HFFc6 (cell line): ENCODE results near the gene SPNS2. TPM values are rescaled to one million over a fixed set of nuclear protein-coding genes. Genes with fewer than 3 reads are reported as not detected.

Source experiments
- DNase-seq: peaks from one replicate; pipeline ENCODE4 v3.0.0-alpha.2; 2018
- H3K27ac Mint-ChIP-seq: 2 replicates; pipeline ENCODE4 v1.8.0; 2020; ENCODE audit warnings: mild to moderate bottlenecking, mixed read lengths
- H3K27me3 Mint-ChIP-seq: 2 replicates; pipeline ENCODE4 v1.8.0; 2021; ENCODE audit warnings: mild to moderate bottlenecking, moderate library complexity, mixed read lengths; ENCODE audit not compliant: insufficient read depth
- H3K36me3 Mint-ChIP-seq: 2 replicates; pipeline ENCODE4 v1.8.0; 2021; ENCODE audit warnings: low read depth, mixed read lengths
- H3K4me1 Mint-ChIP-seq: 2 replicates; pipeline ENCODE4 v1.8.0; 2020; ENCODE audit warnings: low read depth, mixed read lengths
- H3K4me3 Mint-ChIP-seq: 2 replicates; pipeline ENCODE4 v1.8.0; 2020; ENCODE audit warnings: mild to moderate bottlenecking, moderate library complexity, mixed read lengths
- H3K9me3 Mint-ChIP-seq: 2 replicates; pipeline ENCODE4 v1.8.0; 2020; ENCODE audit warnings: mild to moderate bottlenecking, mixed read lengths
- total RNA-seq, 6 experiments: library from RNA; stranded (reverse); fragmentation: NEBNext Ultra II Directional; extraction: Animal tissue kit (Norgen Biotek cat#: 25700); gene quantifications; 2 replicates in 1 of 6; 3 replicates in 5 of 6; pipeline ENCODE4 v1.2.3, GENCODE V29; 2021
- TF ChIP-seq, protein P1 (sequence below): fragments of 200-600 bp; sonication (generic); IDR thresholded peaks from 2 replicates; pipeline ENCODE4 v1.5.0; 2021; ENCODE audit warnings: antibody characterized with exemption, mild to moderate bottlenecking

Gene SPNS2
- total RNA-seq, 6 experiments from 2014 or later, result not detected

DNA sequence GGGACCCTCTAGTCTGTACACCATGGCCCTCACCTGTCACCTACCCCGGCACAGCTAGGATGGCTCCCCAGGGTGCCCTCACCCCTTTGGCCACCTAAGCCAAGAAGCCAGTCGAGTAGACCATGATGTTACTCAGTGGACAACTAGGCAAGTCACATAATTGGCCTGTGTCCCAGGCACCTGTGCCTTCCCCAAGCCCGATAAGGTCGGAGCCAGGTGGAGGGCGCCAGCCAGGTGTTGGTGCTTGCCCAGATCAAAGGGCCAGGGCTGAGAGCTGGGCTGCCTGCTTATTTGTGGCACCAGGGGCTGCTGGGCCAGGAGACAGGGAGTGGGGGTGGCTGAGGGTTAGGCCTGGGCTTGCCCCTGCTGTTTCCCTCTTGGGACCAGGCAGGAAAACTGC lies 16.8 kb downstream of the SPNS2 start:
- Mint-ChIP-seq H3K27me3 (peaks cover 38% of the 10 kb centered on the region), H3K4me1 (no peaks in the 10 kb centered on the region), H3K9me3 (peaks cover 4% of the 10 kb centered on the region; the same call in 1 of the 2 replicates), H3K36me3 (no peaks in the 10 kb centered on the region), H3K27ac (no peak overlapping the region), H3K4me3 (no peak overlapping the region)
- no peak for DNase-seq
- TF ChIP-seq, protein P1, sequence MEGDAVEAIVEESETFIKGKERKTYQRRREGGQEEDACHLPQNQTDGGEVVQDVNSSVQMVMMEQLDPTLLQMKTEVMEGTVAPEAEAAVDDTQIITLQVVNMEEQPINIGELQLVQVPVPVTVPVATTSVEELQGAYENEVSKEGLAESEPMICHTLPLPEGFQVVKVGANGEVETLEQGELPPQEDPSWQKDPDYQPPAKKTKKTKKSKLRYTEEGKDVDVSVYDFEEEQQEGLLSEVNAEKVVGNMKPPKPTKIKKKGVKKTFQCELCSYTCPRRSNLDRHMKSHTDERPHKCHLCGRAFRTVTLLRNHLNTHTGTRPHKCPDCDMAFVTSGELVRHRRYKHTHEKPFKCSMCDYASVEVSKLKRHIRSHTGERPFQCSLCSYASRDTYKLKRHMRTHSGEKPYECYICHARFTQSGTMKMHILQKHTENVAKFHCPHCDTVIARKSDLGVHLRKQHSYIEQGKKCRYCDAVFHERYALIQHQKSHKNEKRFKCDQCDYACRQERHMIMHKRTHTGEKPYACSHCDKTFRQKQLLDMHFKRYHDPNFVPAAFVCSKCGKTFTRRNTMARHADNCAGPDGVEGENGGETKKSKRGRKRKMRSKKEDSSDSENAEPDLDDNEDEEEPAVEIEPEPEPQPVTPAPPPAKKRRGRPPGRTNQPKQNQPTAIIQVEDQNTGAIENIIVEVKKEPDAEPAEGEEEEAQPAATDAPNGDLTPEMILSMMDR, result no peak

DNA sequence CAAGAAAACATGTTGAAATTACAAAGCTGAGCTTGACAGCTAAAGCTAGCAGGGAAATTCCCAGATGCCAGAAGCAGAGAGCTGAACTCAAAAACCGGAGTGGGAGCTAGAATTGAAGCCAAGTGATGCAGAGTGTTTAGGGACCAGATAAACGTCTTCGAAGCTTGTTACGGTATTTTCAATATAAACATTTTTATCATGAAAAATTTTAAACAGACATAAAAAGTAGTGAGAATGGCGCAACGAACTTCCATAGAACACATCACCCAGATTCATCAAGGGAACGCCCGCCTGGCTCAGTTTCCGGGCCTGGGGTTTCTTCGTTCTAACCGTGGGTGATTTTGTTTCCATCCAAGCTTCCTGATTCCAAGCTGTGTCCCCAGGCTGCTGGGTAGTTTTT lies 18.1 kb downstream of the SPNS2 start:
- peaks cover 36% of the 10 kb centered on the region for H3K27me3 Mint-ChIP-seq
- peaks cover 7% of the 10 kb centered on the region; the same call in 1 of the 2 replicates for H3K4me1 Mint-ChIP-seq
- no peaks in the 10 kb centered on the region for H3K36me3 Mint-ChIP-seq
- TF ChIP-seq, protein P1, result no peak
- no peak for DNase-seq
- no peak overlapping the region for H3K27ac Mint-ChIP-seq
- no peak overlapping the region for H3K4me3 Mint-ChIP-seq
- peaks cover 4% of the 10 kb centered on the region; the same call in 1 of the 2 replicates for H3K9me3 Mint-ChIP-seq

DNA sequence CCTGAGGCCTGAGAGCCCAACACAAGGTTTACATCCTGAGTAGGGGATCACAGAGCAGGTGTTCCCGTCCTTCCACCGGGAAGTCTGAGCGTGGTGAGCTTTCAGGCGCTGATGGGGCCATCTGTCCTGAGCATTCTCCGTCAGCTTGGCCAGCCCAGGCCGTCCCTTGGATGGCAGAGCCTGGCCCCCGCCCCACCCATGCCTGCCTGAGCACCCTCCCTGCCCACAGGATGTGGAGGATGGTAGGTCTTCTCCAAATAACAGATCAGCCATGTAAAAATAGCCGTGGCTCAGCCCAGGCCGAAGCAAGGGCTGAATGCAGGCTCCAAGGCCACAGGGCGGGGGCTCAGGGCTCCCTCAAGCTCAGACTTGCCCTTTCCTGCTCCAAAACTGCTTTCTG lies 20.2 kb downstream of the SPNS2 start:
- DNase-seq, result no peak
- Mint-ChIP-seq H3K4me3 (no peak overlapping the region), H3K4me1 (peaks cover 7% of the 10 kb centered on the region; the same call in 1 of the 2 replicates), H3K36me3 (no peaks in the 10 kb centered on the region), H3K27ac (no peak overlapping the region), H3K27me3 (peaks cover 30% of the 10 kb centered on the region), H3K9me3 (peaks cover 4% of the 10 kb centered on the region; the same call in 1 of the 2 replicates)
- TF ChIP-seq, protein P1, result no peak

DNA sequence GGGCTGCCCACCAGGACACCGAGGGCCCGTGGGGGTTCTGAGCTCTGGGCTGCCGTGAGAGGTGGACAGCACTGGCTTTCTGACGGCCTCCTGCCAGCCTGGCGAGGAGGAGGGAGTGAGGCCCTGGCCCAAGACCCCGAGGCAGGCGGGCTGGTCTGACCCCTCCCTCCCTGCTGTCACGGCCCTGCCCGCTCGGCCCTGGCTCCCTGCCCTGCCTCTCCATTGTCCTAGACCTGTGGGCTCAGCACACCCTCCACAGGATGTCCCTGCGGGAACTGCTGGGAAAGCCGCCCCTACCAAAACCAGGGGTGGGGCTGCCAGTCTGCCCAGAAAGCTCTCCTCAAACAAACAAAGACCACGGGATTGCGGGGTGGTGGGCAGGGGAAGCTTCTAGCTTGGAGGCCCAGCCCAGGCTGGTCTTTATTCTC lies 20.7 kb downstream of the SPNS2 start:
- H3K4me3 Mint-ChIP-seq, result no peak overlapping the region
- no peak for DNase-seq
- peaks cover 7% of the 10 kb centered on the region; the same call in 1 of the 2 replicates for H3K4me1 Mint-ChIP-seq
- no peaks in the 10 kb centered on the region for H3K36me3 Mint-ChIP-seq
- peaks cover 30% of the 10 kb centered on the region for H3K27me3 Mint-ChIP-seq
- no peak overlapping the region for H3K27ac Mint-ChIP-seq
- TF ChIP-seq, protein P1, result no peak
- peaks cover 4% of the 10 kb centered on the region; the same call in 1 of the 2 replicates for H3K9me3 Mint-ChIP-seq

DNA sequence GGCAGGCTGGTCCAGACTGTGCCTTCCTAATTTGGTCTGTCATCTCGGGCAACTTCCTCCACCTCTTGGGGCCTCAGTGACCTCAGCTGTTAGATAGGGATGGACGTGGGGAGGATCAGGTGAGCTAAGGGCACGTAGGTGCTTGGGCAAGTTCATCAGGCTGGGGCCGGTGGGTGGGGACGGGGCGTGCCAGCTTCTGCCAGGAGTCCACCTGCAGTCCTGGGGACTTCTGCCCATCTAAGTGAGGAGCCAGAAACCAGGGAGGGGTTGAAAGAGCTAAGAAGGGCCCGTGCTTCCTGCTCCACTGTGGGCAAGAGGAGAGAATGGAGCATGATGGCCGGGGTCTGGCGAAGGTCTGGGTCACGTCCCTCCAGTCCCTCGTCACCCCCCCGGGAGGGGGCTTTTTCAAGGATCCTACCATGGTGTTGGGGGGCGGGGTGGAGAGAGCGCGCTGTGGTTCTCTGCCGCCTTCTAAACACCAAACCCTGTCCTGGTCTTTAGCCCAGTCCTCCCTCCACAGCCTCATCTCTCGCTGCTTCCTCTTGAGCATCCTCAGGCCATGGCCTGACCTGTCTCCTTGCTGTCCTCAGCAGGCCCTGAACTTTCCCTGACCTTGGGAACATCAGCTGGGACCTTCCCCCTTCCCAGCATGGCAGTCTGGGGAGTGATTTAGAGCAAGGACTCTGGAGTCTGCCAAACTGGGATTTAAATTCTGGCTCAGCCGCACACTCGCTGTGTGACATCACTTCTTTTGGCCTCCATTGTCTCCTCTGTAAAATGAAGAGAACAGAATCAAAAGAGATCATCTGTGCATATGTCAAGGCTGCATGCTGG lies 21.6 kb downstream of the SPNS2 start:
- no peak for DNase-seq
- H3K9me3 Mint-ChIP-seq, result peaks cover 4% of the 10 kb centered on the region; the same call in 1 of the 2 replicates
- no peak overlapping the region for H3K27ac Mint-ChIP-seq
- H3K27me3 Mint-ChIP-seq, result peaks cover 30% of the 10 kb centered on the region
- no peak overlapping the region for H3K4me3 Mint-ChIP-seq
- H3K36me3 Mint-ChIP-seq, result no peaks in the 10 kb centered on the region
- TF ChIP-seq, protein P1, result no peak
- peaks cover 7% of the 10 kb centered on the region; the same call in 1 of the 2 replicates for H3K4me1 Mint-ChIP-seq
